PC-9 (cell line): ENCODE measurements around the gene MLX.

Source experiments
- EZH2 ChIP-seq: fragments of 200-600 bp; sonication (generic); IDR thresholded peaks from 2 replicates; pipeline ENCODE4 v1.8.0; 2017; ENCODE audit warnings: antibody characterized with exemption, low read depth
- TF ChIP-seq, protein P1 (sequence below): fragments of 200-600 bp; sonication (generic); conservative IDR thresholded peaks from 2 replicates; pipeline ENCODE4 v1.6.1; 2017; ENCODE audit warnings: mixed run types, antibody characterized with exemption, mild to moderate bottlenecking, moderate library complexity

- TF ChIP-seq, protein P1, sequence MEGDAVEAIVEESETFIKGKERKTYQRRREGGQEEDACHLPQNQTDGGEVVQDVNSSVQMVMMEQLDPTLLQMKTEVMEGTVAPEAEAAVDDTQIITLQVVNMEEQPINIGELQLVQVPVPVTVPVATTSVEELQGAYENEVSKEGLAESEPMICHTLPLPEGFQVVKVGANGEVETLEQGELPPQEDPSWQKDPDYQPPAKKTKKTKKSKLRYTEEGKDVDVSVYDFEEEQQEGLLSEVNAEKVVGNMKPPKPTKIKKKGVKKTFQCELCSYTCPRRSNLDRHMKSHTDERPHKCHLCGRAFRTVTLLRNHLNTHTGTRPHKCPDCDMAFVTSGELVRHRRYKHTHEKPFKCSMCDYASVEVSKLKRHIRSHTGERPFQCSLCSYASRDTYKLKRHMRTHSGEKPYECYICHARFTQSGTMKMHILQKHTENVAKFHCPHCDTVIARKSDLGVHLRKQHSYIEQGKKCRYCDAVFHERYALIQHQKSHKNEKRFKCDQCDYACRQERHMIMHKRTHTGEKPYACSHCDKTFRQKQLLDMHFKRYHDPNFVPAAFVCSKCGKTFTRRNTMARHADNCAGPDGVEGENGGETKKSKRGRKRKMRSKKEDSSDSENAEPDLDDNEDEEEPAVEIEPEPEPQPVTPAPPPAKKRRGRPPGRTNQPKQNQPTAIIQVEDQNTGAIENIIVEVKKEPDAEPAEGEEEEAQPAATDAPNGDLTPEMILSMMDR: no peak
- TF ChIP-seq EZH2: no peak
Measured at GRCh38 chr17:42529061-42529460, 37.8 kb upstream of the MLX start.
